ENCODE measurements around the gene FXYD7.
"Not testable (repeated sequence)": the region's sequence is repeated elsewhere in the genome, so short reads cannot be mapped to it uniquely, and the experiment has no call there.

Gene FXYD7

DNA sequence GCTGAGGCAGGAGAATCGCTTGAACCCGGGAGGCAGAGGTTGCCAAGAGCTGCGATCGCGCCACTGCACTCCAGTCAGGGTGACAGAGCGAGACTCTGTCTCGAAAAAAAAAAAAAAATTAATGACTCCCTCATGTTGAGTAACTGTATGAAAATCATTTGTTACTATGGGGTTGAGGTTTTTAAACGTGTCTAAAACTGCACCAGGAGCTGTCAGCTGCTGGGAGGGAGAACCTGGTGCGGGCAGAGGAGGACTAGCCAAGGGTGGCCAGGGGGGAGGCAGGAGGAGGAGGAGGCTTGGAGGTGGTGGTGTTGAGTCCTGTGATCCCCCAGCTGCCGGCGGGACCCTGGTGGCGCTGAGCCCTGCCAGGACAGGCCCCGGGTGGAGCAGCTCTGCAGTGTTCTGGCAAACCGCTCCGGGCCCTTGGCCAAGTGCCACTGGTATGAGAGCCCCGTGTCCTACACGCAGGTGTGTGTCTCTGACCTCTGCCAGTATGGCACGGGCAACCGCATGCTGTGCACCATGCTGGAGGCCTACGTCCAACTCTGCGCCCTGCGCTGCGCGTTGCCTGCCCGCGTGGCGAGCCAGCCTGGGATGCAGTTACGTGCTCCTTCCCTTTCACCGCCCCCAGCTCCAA lies 44.5 kb upstream of the FXYD7 start:
- no peak for DNase-seq

DNA sequence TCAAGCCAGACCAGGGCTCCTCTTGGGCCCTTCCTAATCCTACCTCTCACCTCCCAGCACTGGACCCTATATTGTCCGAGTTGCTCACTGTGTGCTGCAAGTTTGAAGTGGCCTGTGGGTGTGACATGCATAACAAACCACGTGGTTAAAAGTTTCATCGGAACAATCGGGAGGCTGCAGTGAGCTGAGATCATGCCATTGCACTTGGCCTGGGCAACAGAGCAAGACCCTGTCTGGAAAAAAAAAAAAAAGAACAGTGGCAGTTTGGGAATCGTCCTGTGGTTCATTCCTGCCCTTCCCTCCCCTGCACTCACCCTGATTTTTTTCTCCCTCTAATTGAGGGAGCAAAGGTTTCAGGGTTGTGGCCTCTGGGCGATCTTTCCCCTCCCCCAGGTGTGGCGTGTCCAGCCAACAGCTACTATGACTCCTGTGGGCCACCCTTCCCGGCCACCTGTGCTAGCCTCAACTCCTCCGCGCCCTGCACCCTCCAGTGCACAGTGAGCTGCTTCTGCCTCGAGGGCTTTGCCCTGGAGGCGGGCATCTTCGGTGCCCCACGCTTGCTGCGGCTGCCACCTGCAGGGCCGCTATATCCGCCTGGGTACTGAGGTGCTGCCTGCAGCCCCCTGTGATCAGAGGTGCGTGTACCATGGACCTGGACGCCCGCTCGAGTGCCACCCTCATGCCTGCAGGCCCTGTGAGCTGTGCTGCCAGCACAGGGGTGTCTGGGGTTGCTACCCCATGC lies 43.7 kb upstream of the FXYD7 start:
- Histone ChIP-seq H3K27me3 (replicated peaks) (no peaks in the 10 kb centered on the region), H3K27ac (no peak overlapping the region), H3K4me3 (ENCODE audit: low read depth, low read length) (no peak overlapping the region), H3K36me3 (replicated peaks) (no peaks in the 10 kb centered on the region)
- TF ChIP-seq, protein P1, sequence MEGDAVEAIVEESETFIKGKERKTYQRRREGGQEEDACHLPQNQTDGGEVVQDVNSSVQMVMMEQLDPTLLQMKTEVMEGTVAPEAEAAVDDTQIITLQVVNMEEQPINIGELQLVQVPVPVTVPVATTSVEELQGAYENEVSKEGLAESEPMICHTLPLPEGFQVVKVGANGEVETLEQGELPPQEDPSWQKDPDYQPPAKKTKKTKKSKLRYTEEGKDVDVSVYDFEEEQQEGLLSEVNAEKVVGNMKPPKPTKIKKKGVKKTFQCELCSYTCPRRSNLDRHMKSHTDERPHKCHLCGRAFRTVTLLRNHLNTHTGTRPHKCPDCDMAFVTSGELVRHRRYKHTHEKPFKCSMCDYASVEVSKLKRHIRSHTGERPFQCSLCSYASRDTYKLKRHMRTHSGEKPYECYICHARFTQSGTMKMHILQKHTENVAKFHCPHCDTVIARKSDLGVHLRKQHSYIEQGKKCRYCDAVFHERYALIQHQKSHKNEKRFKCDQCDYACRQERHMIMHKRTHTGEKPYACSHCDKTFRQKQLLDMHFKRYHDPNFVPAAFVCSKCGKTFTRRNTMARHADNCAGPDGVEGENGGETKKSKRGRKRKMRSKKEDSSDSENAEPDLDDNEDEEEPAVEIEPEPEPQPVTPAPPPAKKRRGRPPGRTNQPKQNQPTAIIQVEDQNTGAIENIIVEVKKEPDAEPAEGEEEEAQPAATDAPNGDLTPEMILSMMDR (IDR thresholded peaks at IDR 0.05; ENCODE audit: low read depth, low read length, missing control alignments) = no peak
- no peak for DNase-seq
- in situ Hi-C loops (cut with HindIII; ENCODE audit: low pct_ligation_motif_present, low sequenced_read_pairs) = no loop called here

More for the DNA sequence above, 44.5 kb upstream of the FXYD7 start:
- in situ Hi-C loops (cut with HindIII; ENCODE audit: low pct_ligation_motif_present, low sequenced_read_pairs) = no loop called here
- H3K36me3 ChIP-seq (replicated peaks) = no peaks in the 10 kb centered on the region
- TF ChIP-seq, protein P1 (IDR thresholded peaks at IDR 0.05; ENCODE audit: low read depth, low read length, missing control alignments) = no peak
- H3K27me3 ChIP-seq (replicated peaks) = no peaks in the 10 kb centered on the region
- no peak overlapping the region for H3K4me3 ChIP-seq (ENCODE audit: low read depth, low read length)
- no peak overlapping the region for H3K27ac ChIP-seq

DNA sequence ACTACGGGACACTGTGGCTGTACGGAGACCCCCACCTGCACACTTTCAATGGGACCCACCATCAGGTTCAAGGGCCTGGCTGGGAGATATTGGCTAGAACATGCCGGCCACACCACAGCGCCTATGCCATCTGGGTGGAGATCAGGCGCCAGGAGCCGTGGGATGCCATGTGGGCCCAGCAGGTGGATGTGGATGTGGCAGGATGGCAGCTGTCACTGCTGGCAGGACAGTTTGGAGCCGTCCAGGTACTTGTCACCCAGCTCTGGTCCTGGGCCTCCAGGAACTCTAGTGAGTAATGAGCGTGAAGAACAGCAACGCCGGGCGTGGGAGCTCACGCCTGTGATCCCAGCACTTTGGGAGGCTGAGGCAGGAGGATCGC lies 43.2 kb upstream of the FXYD7 start:
- no peak for DNase-seq
- Histone ChIP-seq H3K27me3 (replicated peaks) (no peaks in the 10 kb centered on the region), H3K27ac (no peak overlapping the region), H3K4me3 (ENCODE audit: low read depth, low read length) (no peak overlapping the region), H3K36me3 (replicated peaks) (no peaks in the 10 kb centered on the region)
- in situ Hi-C loops (cut with HindIII; ENCODE audit: low pct_ligation_motif_present, low sequenced_read_pairs) = no loop called here
- TF ChIP-seq, protein P1 (IDR thresholded peaks at IDR 0.05; ENCODE audit: low read depth, low read length, missing control alignments) = no peak

DNA sequence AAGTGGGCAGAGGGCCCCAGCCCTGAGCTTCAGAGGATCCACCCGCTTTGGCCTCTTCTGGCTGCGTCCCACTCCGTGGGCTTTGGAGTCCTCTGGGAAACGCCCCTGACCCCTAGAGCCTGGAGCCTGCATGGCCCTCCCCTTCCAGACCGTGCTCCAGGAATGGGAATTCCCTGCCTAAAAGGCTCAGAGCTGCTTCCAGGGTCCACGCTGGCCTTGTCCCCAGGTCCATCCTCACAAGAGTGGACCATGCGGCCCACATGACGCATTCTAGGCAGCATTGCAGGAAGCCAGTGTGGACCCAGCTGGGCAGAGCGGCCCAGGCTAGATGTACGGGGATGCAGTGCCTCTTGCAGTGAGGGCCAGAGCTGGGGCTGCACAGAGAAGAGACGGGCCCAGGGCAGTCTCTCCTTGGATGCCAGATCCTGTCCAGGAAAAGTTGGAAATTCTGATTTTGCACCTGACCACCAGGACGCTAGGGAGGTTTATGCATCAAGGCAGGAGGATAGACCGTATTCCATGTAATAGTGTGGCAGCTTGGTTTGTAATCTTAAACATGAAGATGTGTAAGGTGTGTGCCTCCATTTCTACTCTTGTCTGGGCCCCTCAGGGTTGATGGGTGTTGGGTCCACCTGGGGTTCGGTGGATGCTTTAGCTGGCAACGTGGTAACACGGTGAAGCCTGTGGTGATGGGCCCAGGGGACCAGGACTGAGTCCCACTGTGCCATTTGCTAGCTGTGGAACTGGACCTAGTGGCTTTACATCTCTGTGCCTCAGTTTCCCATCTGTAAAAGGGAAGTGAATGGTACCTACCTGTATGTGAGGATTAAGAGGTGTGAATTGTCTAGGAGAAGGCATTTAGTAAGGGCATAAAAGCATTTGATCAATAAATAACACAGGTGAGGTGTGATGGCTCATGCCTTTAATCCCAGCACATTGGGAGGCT lies 42.2 kb upstream of the FXYD7 start:
- Histone ChIP-seq H3K27ac (no peak overlapping the region), H3K4me3 (ENCODE audit: low read depth, low read length) (no peak overlapping the region), H3K36me3 (replicated peaks) (no peaks in the 10 kb centered on the region), H3K27me3 (replicated peaks) (no peaks in the 10 kb centered on the region)
- in situ Hi-C loops (cut with HindIII; ENCODE audit: low pct_ligation_motif_present, low sequenced_read_pairs) = no loop called here
- DNase-seq = no peak
- TF ChIP-seq, protein P1 (IDR thresholded peaks at IDR 0.05; ENCODE audit: low read depth, low read length, missing control alignments) = no peak

DNA sequence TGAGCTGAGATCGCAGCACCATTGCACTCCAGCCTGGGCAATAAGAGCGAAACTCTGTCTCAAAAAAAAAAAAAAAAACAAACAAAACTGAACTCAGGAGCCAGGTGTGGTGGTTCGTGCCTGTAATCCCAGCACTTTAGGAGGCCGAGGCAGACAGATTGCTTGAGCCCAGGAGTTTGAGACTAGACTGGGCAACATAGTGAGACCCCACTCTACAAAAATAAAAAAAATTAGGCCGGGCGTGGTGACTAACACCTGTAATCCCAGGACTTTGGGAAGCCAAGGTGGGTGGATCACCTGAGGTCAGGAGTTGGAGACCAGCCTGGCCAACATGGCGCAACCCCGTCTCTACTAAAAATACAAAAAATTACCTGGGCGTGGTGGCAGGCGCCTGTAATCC lies 41.1 kb upstream of the FXYD7 start:
- in situ Hi-C loops (cut with HindIII; ENCODE audit: low pct_ligation_motif_present, low sequenced_read_pairs); H3K27ac ChIP-seq; H3K36me3 ChIP-seq (replicated peaks); DNase-seq; H3K27me3 ChIP-seq (replicated peaks); H3K4me3 ChIP-seq (ENCODE audit: low read depth, low read length): not testable (repeated sequence)

DNA sequence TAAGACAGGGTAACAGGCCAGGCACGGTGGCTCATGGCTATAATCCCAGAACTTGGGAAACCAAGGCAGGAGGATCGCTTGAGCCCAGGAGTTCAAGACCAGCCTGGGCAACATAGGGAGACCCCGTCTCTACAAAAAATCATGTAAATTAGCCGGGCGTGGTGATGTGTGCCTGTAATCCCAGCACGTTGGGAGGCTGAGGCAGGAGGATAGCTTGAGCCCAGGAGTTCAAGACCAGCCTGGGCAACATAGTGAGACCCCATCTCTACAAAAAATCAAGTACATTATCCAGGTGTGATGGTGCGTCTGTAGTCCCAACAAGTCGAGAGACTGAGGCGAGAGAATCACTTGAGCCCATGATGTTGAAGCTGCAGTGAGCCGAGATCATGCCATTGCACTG lies 39.4 kb upstream of the FXYD7 start:
- H3K27ac ChIP-seq; H3K36me3 ChIP-seq (replicated peaks); in situ Hi-C loops (cut with HindIII; ENCODE audit: low pct_ligation_motif_present, low sequenced_read_pairs); DNase-seq; H3K27me3 ChIP-seq (replicated peaks); H3K4me3 ChIP-seq (ENCODE audit: low read depth, low read length): not testable (repeated sequence)
